Keratinocyte (primary cell): Measurements from ENCODE around the gene CCDC85B. TPM values are rescaled to one million over a fixed set of nuclear protein-coding genes. Genes with fewer than 3 reads are reported as not detected.

ENCODE experiments used
- DNase-seq: peaks from one replicate; pipeline ENCODE4 v3.0.0-alpha.2; 2011; ENCODE audit warnings: low read depth, missing footprints, low spot score
- FAIRE-seq: peaks from 2 replicates; lab custom pipeline; 2011; peaks lifted over from hg19 to GRCh38; lab: Jason Lieb, UNC
- H2AFZ ChIP-seq: 2 replicates; pipeline ENCODE4 v1.6.0; 2012; ENCODE audit warnings: low read length, control low read depth, inconsistent platforms; ENCODE audit not compliant: control insufficient read depth
- H3K27ac ChIP-seq: 2 replicates; pipeline ENCODE4 v1.5.1; 2011; ENCODE audit warnings: low read length; ENCODE audit not compliant: control insufficient read depth, insufficient read depth
- H3K27me3 ChIP-seq: 3 replicates; pipeline ENCODE4 v1.6.0; 2011; ENCODE audit warnings: low read length; ENCODE audit not compliant: control insufficient read depth, insufficient read depth; ENCODE audit errors: extremely low read depth
- H3K36me3 ChIP-seq, 2 experiments: 2 replicates in 1 of 2; 3 replicates in 1 of 2; pipeline ENCODE4 v1.5.1; 2011; ENCODE audit warnings: low read length in 2 of 2, mild to moderate bottlenecking in 1 of 2; ENCODE audit not compliant: control insufficient read depth in 2 of 2, insufficient read depth in 2 of 2; ENCODE audit errors: extremely low read depth in 1 of 2
- H3K4me1 ChIP-seq: 3 replicates; pipeline ENCODE4 v1.5.1; 2011; ENCODE audit warnings: low read length; ENCODE audit not compliant: control insufficient read depth, insufficient read depth; ENCODE audit errors: extremely low read depth
- H3K4me2 ChIP-seq: 3 replicates; pipeline ENCODE4 v1.6.0; 2011; ENCODE audit warnings: low read depth, low read length; ENCODE audit not compliant: control insufficient read depth, insufficient read depth; ENCODE audit errors: extremely low read depth
- H3K4me3 ChIP-seq, 3 experiments: fragments of 200-600 bp in 1 of 3; sonication (generic) in 1 of 3; 2 replicates in 2 of 3; 3 replicates in 1 of 3; pipeline ENCODE4 v1.5.1; 2011 to 2016; ENCODE audit warnings: low read length in 3 of 3, mild to moderate bottlenecking in 3 of 3, control low read depth in 2 of 3, inconsistent platforms in 1 of 3, low read depth in 1 of 3, mixed read lengths in 1 of 3, mixed run types in 1 of 3, moderate library complexity in 1 of 3; ENCODE audit not compliant: control insufficient read depth in 2 of 3, insufficient read depth in 2 of 3; ENCODE audit errors: extremely low read depth in 1 of 3
- H3K79me2 ChIP-seq: 2 replicates; pipeline ENCODE4 v1.6.0; 2012; ENCODE audit warnings: low read length; ENCODE audit not compliant: control insufficient read depth, insufficient read depth
- H3K9ac ChIP-seq: 3 replicates; pipeline ENCODE4 v1.6.0; 2011; ENCODE audit warnings: low read length; ENCODE audit not compliant: control insufficient read depth, insufficient read depth; ENCODE audit errors: extremely low read depth
- H3K9me1 ChIP-seq: 3 replicates; pipeline ENCODE4 v1.6.0; 2011; ENCODE audit warnings: low read length; ENCODE audit not compliant: control insufficient read depth, insufficient read depth; ENCODE audit errors: extremely low read depth
- H3K9me3 ChIP-seq: 2 replicates; pipeline ENCODE4 v1.5.1; 2012; ENCODE audit warnings: low read depth, low read length; ENCODE audit not compliant: control insufficient read depth
- H4K20me1 ChIP-seq: 3 replicates; pipeline ENCODE4 v1.6.0; 2011; ENCODE audit warnings: low read length; ENCODE audit not compliant: control insufficient read depth, insufficient read depth; ENCODE audit errors: extremely low read depth
- EZH2 ChIP-seq: IDR thresholded peaks from one replicate; pipeline ENCODE4 v1.6.1; 2012; ENCODE audit warnings: inconsistent platforms, mild to moderate bottlenecking, low read length, moderate library complexity
- dilution Hi-C: fragments of 300-500 bp; cut with MboI; formaldehyde crosslinking; loops from one replicate; pipeline ENCODE4 v1.7.0; 2020; ENCODE audit warnings: low sequenced_read_pairs; ENCODE audit not compliant: extremely low pct_ligation_motif_present
- polyA plus RNA-seq, 5 experiments: library from polyadenylated mRNA; depleted of rRNA in 3 of 5; stranded (reverse) in 3 of 5; stranded (forward) in 1 of 5; unstranded in 1 of 5; fragments of >200 nt; gene quantifications; 1 replicate in 1 of 5; 2 replicates in 3 of 5; 3 replicates in 1 of 5; pipeline versions ENCODE4 v1.2.1 to v1.2.3, GENCODE V29; 2011 to 2012; ENCODE audit warnings: missing spikeins in 2 of 5, low read depth in 1 of 5, low replicate concordance in 1 of 5
- TF ChIP-seq, protein P1 (sequence below), 3 experiments: IDR thresholded peaks in 1 of 3; conservative IDR thresholded peaks in 1 of 3; optimal IDR thresholded peaks in 1 of 3; 2 replicates in 2 of 3; 3 replicates in 1 of 3; pipeline versions ENCODE3 to v1.5.1; 2011; ENCODE audit warnings: low read length in 3 of 3, mild to moderate bottlenecking in 3 of 3, moderate library complexity in 2 of 3, control low read depth in 1 of 3, inconsistent platforms in 1 of 3; ENCODE audit not compliant: insufficient read depth in 2 of 3; ENCODE audit errors: extremely low read depth in 1 of 3

CCDC85B gene
- polyA plus RNA-seq, 1 donor (not counting 4 experiments of a cell fraction or from before 2014, with no cell fraction given), result 4.1 TPM

DNA sequence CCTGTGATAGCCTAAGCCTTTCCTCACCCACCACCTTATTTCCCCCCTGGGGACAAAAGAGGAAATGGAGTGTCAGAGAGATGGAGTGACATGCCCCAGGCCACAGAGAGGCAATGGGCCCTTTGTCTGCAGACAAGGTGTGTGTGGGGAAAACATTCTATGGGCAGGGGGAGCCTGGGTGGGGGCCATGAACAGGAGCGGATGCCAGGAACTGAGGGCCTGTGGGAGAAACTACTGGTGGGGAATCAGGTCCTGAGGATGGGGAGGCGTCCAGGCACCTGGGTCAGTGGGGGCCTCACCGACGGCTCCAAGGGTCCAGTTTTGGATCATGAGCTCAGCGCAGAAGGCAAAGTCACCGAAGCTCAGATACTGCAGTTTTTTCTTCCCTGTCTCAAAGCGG lies 5.2 kb upstream of the CCDC85B start:
- no peak overlapping the region for H3K27ac ChIP-seq
- peaks cover 24% of the 10 kb centered on the region for H3K4me1 ChIP-seq
- H3K79me2 ChIP-seq, result peaks cover 17% of the 10 kb centered on the region
- H3K4me3 ChIP-seq, result no peak overlapping the region
- dilution Hi-C loops, result no loop called here
- no peaks in the 10 kb centered on the region for H4K20me1 ChIP-seq
- no peak for TF ChIP-seq EZH2
- TF ChIP-seq, protein P1, sequence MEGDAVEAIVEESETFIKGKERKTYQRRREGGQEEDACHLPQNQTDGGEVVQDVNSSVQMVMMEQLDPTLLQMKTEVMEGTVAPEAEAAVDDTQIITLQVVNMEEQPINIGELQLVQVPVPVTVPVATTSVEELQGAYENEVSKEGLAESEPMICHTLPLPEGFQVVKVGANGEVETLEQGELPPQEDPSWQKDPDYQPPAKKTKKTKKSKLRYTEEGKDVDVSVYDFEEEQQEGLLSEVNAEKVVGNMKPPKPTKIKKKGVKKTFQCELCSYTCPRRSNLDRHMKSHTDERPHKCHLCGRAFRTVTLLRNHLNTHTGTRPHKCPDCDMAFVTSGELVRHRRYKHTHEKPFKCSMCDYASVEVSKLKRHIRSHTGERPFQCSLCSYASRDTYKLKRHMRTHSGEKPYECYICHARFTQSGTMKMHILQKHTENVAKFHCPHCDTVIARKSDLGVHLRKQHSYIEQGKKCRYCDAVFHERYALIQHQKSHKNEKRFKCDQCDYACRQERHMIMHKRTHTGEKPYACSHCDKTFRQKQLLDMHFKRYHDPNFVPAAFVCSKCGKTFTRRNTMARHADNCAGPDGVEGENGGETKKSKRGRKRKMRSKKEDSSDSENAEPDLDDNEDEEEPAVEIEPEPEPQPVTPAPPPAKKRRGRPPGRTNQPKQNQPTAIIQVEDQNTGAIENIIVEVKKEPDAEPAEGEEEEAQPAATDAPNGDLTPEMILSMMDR (optimal IDR thresholded peaks at IDR 0.05 in 1 of 3, IDR thresholded peaks at IDR 0.05 in 1 of 3, conservative IDR thresholded peaks at IDR 0.05 in 1 of 3; ENCODE audit: extremely low read depth in 1 of 3, insufficient read depth in 2 of 3, low read length in 3 of 3), result no peak
- FAIRE-seq, result no peak
- H3K9ac ChIP-seq, result no peak overlapping the region
- no peaks in the 10 kb centered on the region for H3K9me3 ChIP-seq
- H2AFZ ChIP-seq, result no peak overlapping the region
- H3K27me3 ChIP-seq, result no peaks in the 10 kb centered on the region
- H3K9me1 ChIP-seq, result no peaks in the 10 kb centered on the region
- H3K36me3 ChIP-seq, result peaks cover 31 to 46% of the 10 kb centered on the region in 2 experiments
- H3K4me2 ChIP-seq, result no peak overlapping the region
- DNase-seq, result no peak

DNA sequence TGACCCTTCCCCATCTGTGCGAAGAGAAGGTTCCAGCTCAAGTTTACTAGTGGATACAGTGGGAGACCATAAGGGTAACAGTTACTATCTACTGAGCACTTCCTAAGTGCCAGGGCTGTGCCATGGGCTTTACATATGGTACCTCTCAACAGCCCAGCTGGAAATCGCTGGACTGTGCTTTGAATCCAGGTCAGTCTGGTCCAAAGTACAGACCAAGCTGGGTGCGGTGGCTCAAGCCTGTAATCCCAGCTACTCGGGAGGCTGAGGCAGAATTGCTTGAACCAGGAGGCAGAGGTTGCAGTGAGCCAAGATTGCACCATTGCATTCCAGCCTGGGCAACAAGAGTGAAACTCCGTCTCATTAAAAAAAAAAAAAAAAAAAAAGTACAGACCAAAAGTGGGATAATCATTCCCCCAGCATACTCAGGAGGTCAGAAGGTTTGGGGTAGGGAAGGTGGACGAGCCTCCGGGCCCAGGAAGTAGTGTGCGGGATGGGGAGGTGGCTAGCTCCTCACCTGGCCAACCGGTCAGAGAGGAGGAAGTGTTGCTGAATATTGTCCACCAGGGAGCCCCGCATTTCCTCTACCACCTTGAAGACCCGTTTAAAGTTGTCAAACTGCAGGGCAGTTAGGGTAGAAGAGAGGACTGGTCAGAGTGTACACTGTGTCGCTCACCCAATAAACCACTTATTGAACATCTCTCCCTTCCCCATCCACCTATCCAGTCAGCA lies 4.5 kb upstream of the CCDC85B start:
- dilution Hi-C loops, result no loop called here
- peaks cover 17% of the 10 kb centered on the region for H3K79me2 ChIP-seq
- TF ChIP-seq EZH2, result no peak
- TF ChIP-seq, protein P1 (optimal IDR thresholded peaks at IDR 0.05 in 1 of 3, IDR thresholded peaks at IDR 0.05 in 1 of 3, conservative IDR thresholded peaks at IDR 0.05 in 1 of 3; ENCODE audit: extremely low read depth in 1 of 3, insufficient read depth in 2 of 3, low read length in 3 of 3), result no peak
- no peak overlapping the region for H3K4me3 ChIP-seq
- H4K20me1 ChIP-seq, result no peaks in the 10 kb centered on the region
- H3K36me3 ChIP-seq, result peaks cover 31 to 46% of the 10 kb centered on the region in 2 experiments
- no peaks in the 10 kb centered on the region for H3K27me3 ChIP-seq
- no peak for FAIRE-seq
- no peaks in the 10 kb centered on the region for H3K9me3 ChIP-seq
- H3K4me1 ChIP-seq, result peaks cover 25% of the 10 kb centered on the region
- no peak for DNase-seq
- no peak overlapping the region for H2AFZ ChIP-seq
- H3K9ac ChIP-seq, result no peak overlapping the region
- no peak overlapping the region for H3K27ac ChIP-seq
- H3K9me1 ChIP-seq, result no peaks in the 10 kb centered on the region
- no peak overlapping the region for H3K4me2 ChIP-seq
